NCI-H2107 (cell line): ENCODE results near the gene VPS37D.

Source experiments
- DNase-seq: peaks from one replicate; lab custom pipeline; 2025; lab: John Stamatoyannopoulos, UW

Gene VPS37D

GRCh38 chr7:73681031-73681430 lies 13.4 kb downstream of the VPS37D start:
- no peak for DNase-seq

- no peak for DNase-seq
Observed at GRCh38 chr7:73682745-73683055, 15.1 kb downstream of the VPS37D start.

GRCh38 chr7:73683056-73683787 lies 15.6 kb downstream of the VPS37D start, which contains the start of the genes BUD23 and DNAJC30:
BUD23 (plus strand) TSS chr7:73683597; CDS start chr7:73683626, 29 bp downstream.
DNAJC30 (minus strand) TSS chr7:73683453; CDS start chr7:73683423, 30 bp downstream.
- peak; percentile 93 for DNase-seq

- DNase-seq = no peak
Observed at GRCh38 chr7:73683788-73684693, 16.4 kb downstream of the VPS37D start.

DNA sequence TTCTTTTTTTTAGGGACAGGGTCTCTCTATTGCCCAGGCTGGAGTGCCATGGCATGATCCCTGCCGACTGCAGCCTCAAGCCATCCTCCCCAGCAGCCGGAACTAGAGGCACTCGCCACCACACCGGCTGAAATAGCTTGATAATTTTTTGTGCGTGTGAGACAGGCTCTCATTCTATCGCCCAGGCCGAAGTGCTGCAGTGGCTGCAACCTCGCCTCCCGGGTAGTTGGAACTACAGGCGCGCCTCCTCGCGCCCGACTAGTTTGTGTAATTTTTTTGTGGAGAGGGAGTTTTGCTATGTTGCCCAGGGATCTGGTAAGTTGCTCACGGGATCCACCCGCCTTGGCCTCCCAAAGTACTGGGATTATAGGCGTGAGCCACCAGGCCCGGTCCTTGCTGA lies 17.7 kb downstream of the VPS37D start:
- DNase-seq = no peak

DNA sequence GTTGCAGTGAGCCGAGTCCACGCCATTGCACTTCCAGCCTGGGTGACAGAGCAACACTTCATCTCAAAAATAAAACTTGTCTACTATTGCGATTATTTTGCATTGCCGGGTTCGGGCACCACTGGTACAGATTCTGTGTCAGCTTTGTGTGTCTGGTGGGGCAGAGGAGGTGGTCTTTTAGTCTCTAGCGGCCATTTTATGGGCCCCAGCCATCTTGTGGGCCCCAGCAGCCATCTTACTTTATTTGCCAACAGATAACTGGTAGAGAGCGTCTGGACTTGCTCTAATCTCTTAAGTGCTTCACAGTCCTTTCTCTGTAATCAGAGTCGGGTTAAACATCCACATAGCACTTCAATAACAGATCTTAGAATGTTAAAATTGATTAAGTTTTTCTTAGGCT lies 20.7 kb downstream of the VPS37D start:
- no peak for DNase-seq

GRCh38 chr7:73690646-73691045 lies 23.0 kb downstream of the VPS37D start:
- no peak for DNase-seq

DNA sequence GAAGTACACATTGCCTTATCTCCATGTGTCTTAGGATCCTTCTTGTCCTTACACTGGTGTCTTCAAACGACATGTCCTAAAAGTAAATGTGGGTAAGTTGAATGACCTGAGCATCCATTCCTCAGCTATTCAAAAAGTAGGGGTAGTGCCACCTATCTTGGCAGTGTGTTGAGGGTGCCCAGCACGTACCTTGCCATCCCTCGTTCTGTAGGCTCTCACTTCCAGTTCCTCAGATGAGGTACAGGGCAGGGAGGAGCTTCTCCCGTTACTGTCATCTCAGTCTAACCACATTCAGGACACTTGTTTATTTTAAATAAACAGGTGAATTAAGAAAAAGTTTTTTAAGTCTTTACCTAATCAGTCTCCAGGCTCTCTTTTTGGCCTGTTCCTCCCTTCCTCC lies 28.7 kb downstream of the VPS37D start:
- DNase-seq = no peak

DNA sequence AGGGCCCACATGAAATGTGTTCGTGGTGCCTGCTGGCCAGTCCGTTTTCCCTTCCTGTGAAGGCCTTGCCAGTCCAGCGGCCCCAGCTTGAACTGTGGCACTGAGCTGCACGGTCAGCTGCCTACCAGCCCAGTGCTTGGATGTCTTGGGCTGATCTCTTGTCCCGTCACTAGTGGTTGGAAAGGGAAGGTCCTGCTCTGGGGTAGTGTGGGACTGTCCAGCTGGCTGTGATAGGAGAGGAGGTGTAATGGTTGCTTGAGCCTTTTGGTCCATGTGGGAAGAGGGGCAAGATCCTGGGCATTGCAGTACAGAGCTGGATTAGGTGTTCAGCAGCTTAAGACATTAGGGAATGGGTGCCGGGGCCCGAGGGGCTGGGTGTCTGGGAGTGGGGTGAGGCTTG lies 30.8 kb downstream of the VPS37D start:
- no peak for DNase-seq

DNA sequence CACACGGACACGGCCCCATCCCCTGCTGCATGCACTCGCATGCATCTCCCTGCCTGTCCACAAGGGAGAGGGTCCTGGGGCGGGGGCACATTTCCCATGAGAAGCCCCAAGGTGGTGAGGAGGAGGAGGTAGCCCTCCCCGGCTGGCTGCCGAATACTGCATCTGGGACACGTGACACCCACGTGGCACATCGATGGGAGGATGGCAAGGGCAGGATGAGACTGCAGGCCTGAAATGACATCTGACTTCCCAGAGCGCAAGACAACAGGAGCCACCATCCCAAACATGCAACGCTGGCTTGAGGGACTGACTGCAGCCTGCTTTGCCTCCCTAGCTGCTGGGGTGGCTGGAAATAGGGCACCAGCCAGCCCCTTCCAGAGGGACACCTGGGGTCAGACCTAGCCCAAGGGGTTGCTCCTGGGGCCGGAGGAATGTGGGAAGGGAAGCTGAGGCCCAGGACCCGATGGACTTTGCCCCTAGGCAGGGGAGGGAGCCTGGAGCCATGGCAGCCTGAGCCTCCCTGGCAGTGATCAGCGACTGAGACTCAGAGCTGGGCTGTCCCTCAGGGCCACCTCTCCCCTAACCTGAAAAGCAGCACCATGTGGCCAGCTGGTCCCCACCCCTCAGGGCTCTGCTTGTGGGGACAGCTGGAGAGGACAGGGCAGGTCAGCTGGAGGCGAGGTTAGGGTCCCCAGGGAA lies 31.9 kb downstream of the VPS37D start:
- no peak for DNase-seq

DNA sequence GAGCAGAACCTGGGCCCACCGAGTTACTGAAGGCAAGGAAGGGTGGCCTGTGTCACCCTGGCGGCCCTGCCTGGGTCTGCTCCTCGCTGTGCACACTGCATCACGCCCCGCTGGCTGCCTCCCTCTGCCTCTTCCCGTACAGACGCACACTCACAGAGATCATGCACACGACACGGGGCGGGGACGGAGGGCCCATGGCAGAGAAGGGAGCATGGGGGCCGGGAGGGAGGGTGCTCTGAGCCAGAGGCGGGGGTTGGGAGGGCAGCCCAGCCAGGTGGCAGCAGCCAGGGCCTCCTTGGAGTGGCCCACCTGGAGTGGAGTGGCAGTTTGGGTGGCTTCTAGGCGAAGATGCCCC lies 32.4 kb downstream of the VPS37D start:
- no peak for DNase-seq

- DNase-seq = no peak
Observed at GRCh38 chr7:73700581-73701134, 33.0 kb downstream of the VPS37D start.

DNA sequence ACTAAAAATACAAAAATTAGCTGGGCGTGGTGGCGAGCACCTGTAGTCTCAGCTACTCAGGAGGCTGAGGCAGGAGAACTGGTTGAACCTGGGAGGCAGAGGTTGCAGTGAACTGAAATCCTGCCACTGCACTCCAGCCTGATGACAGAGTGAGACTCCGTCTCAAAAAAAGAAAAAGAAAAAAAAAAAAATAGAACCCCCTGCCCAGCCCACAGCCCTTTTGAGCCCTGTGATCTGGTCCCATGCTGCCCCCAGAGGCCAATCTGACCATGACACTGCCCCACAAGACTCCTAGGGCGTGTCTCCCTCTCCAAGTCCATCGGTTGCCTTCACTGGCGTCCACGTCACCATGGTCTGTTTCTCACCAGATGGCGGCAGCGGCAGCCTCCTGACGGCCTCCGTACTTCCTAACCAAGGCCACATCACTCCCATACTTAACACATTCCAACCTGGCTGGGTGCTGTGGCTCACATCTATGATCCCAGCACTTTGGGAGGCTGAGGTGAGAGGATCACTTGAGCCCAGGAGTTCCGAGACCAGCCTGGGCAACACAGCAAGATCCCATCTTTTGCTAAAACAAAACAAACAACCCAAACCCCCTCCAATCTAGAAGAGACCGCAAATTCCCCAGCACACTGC lies 33.8 kb downstream of the VPS37D start:
- DNase-seq = no peak

GRCh38 chr7:73702226-73702625 lies 34.6 kb downstream of the VPS37D start:
- no peak for DNase-seq

- DNase-seq = no peak
Observed at GRCh38 chr7:73702665-73703064, 35.0 kb downstream of the VPS37D start.

DNA sequence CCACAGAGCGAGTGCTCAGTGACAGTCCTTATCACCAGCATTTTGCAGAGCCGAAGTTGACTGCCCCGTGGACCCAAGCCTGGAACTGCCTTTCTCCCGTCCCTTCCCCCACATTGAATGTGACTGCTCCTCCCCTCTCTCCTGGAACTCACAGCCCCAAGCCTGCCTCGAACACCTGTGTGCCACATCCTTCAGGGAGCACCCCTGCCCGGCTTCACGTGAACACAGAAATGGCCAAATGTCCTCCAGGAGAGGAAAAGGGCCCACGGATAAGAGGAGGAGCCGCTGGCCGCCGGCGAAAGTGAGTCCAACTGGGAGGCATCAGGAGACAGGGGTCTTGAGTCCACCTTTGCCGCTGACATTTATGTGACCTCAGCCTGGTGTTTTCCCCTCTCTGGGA lies 35.6 kb downstream of the VPS37D start:
- DNase-seq = no peak

GRCh38 chr7:73703757-73704639 lies 36.4 kb downstream of the VPS37D start:
- no peak for DNase-seq

DNA sequence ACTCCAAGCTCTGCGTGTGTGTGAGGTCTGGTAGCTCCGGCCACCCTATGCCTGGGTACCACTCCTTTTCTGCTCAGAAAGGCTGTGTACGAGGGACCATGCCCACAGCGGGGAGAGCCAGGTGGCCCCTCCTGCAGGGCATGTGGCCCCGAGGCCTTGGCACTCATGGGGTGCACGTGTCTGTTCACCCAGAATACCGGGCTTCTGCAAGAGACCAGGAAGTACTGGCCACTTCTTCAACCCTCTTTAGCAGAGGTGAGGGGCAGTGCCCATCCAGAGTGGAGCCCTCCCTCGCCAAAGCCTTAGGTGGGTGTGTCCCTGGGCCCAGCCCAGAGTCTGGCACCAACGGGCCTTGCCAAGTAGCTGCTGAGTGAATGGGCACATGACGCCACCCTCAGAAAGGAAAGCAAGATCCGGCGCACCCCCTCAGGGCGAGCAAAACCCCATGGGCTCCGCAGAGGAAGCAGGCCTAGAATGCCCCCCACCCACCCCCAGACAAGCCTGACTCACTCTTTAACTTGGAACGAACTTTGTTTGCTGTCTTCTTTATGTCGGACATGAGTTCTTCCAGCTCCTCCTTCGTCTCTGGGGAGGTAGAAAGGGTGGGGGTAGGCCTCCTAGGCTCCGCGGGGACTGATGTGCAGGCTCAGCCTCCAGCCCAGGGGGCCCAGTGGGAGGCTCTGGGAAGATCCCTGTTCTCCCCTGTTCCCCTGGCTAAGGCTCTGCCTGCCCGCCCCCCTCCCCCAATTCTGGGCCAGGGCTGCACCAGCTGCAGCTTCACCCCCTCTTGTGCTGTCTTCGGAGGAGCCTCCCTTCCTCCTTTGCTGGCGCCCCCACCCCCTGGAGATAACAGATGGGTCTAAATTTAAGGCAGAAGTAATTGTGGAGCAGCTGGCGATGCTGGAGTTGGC lies 37.3 kb downstream of the VPS37D start:
- no peak for DNase-seq

DNA sequence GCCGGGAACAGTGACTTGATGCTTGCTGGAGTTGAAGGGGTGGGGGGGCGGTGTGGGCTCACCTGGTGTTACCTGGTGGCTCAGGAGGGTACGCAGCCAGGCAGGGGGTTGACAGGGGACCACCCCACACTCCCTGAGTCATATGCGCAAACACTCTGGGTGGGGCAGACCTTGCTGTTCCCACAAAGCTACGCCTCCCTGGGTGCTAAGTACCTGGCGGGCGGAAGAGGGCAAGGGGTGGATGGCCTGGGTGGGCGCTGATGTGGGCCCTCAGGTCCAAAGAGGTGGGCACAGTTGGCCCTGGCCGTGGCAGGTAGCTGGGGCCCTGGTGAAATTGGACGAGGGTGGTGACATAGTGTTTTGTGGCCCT lies 37.9 kb downstream of the VPS37D start:
- no peak for DNase-seq
